Ammon's horn (tissue), 1 donor: Measurements from ENCODE around the gene ADAMTS9.

Experiments
- DNase-seq: peaks from one replicate; pipeline ENCODE4 v3.0.0-alpha.2; 2016; ENCODE audit warnings: low spot score

ADAMTS9 gene

GRCh38 chr3:64539451-64540196, 148.2 kb downstream of the ADAMTS9 start:
- no peak for DNase-seq

- DNase-seq: no peak
Observed at GRCh38 chr3:64536166-64536565, 151.6 kb downstream of the ADAMTS9 start.

- DNase-seq: peak; percentile 95
Observed at GRCh38 chr3:64533617-64534317, 154.0 kb downstream of the ADAMTS9 start.

- peak; percentile 50 for DNase-seq
Observed at GRCh38 chr3:64530434-64531049, 157.3 kb downstream of the ADAMTS9 start.

GRCh38 chr3:64523324-64523723, 164.5 kb downstream of the ADAMTS9 start:
- DNase-seq: no peak

GRCh38 chr3:64520334-64520733, 167.5 kb downstream of the ADAMTS9 start:
- DNase-seq: no peak

GRCh38 chr3:64518950-64519349, 168.8 kb downstream of the ADAMTS9 start:
- no peak for DNase-seq

GRCh38 chr3:64518496-64518895, 169.3 kb downstream of the ADAMTS9 start:
- DNase-seq: no peak

GRCh38 chr3:64514889-64515288, 172.9 kb downstream of the ADAMTS9 start:
- DNase-seq: no peak

GRCh38 chr3:64509206-64509605, 178.6 kb downstream of the ADAMTS9 start:
- no peak for DNase-seq

- no peak for DNase-seq
Observed at GRCh38 chr3:64508140-64508539, 179.7 kb downstream of the ADAMTS9 start.

GRCh38 chr3:64506255-64506654, 181.5 kb downstream of the ADAMTS9 start:
- no peak for DNase-seq

- no peak for DNase-seq
Observed at GRCh38 chr3:64505419-64505818, 182.4 kb downstream of the ADAMTS9 start.

GRCh38 chr3:64502284-64502683, 185.5 kb downstream of the ADAMTS9 start:
- no peak for DNase-seq

- no peak for DNase-seq
Observed at GRCh38 chr3:64501298-64501906, 186.4 kb downstream of the ADAMTS9 start.

- no peak for DNase-seq
Observed at GRCh38 chr3:64496786-64497490, 190.9 kb downstream of the ADAMTS9 start.

GRCh38 chr3:64495781-64496334, 191.9 kb downstream of the ADAMTS9 start:
- no peak for DNase-seq

- no peak for DNase-seq
Observed at GRCh38 chr3:64495121-64495780, 192.5 kb downstream of the ADAMTS9 start.

- DNase-seq: peak; percentile 59
Observed at GRCh38 chr3:64494526-64494925, 193.3 kb downstream of the ADAMTS9 start.

- no peak for DNase-seq
Observed at GRCh38 chr3:64493149-64493548, 194.7 kb downstream of the ADAMTS9 start.

GRCh38 chr3:64491843-64492242, 196.0 kb downstream of the ADAMTS9 start:
- DNase-seq: no peak
